Keratinocyte (primary cell): ENCODE data around the gene ADISSP. TPM values are rescaled to one million over a fixed set of nuclear protein-coding genes. Genes with fewer than 3 reads are reported as not detected.

Experiments
- DNase-seq: peaks from one replicate; pipeline ENCODE4 v3.0.0-alpha.2; 2011; ENCODE audit warnings: low read depth, missing footprints, low spot score
- FAIRE-seq: peaks from 2 replicates; lab custom pipeline; 2011; peaks lifted over from hg19 to GRCh38; lab: Jason Lieb, UNC
- H2AFZ ChIP-seq: 2 replicates; pipeline ENCODE4 v1.6.0; 2012; ENCODE audit warnings: low read length, control low read depth, inconsistent platforms; ENCODE audit not compliant: control insufficient read depth
- H3K27ac ChIP-seq: 2 replicates; pipeline ENCODE4 v1.5.1; 2011; ENCODE audit warnings: low read length; ENCODE audit not compliant: control insufficient read depth, insufficient read depth
- H3K27me3 ChIP-seq: 3 replicates; pipeline ENCODE4 v1.6.0; 2011; ENCODE audit warnings: low read length; ENCODE audit not compliant: control insufficient read depth, insufficient read depth; ENCODE audit errors: extremely low read depth
- H3K36me3 ChIP-seq, 2 experiments: 2 replicates in 1 of 2; 3 replicates in 1 of 2; pipeline ENCODE4 v1.5.1; 2011; ENCODE audit warnings: low read length in 2 of 2, mild to moderate bottlenecking in 1 of 2; ENCODE audit not compliant: control insufficient read depth in 2 of 2, insufficient read depth in 2 of 2; ENCODE audit errors: extremely low read depth in 1 of 2
- H3K4me1 ChIP-seq: 3 replicates; pipeline ENCODE4 v1.5.1; 2011; ENCODE audit warnings: low read length; ENCODE audit not compliant: control insufficient read depth, insufficient read depth; ENCODE audit errors: extremely low read depth
- H3K4me2 ChIP-seq: 3 replicates; pipeline ENCODE4 v1.6.0; 2011; ENCODE audit warnings: low read depth, low read length; ENCODE audit not compliant: control insufficient read depth, insufficient read depth; ENCODE audit errors: extremely low read depth
- H3K4me3 ChIP-seq, 3 experiments: fragments of 200-600 bp in 1 of 3; sonication (generic) in 1 of 3; 2 replicates in 2 of 3; 3 replicates in 1 of 3; pipeline ENCODE4 v1.5.1; 2011 to 2016; ENCODE audit warnings: low read length in 3 of 3, mild to moderate bottlenecking in 3 of 3, control low read depth in 2 of 3, inconsistent platforms in 1 of 3, low read depth in 1 of 3, mixed read lengths in 1 of 3, mixed run types in 1 of 3, moderate library complexity in 1 of 3; ENCODE audit not compliant: control insufficient read depth in 2 of 3, insufficient read depth in 2 of 3; ENCODE audit errors: extremely low read depth in 1 of 3
- H3K79me2 ChIP-seq: 2 replicates; pipeline ENCODE4 v1.6.0; 2012; ENCODE audit warnings: low read length; ENCODE audit not compliant: control insufficient read depth, insufficient read depth
- H3K9ac ChIP-seq: 3 replicates; pipeline ENCODE4 v1.6.0; 2011; ENCODE audit warnings: low read length; ENCODE audit not compliant: control insufficient read depth, insufficient read depth; ENCODE audit errors: extremely low read depth
- H3K9me1 ChIP-seq: 3 replicates; pipeline ENCODE4 v1.6.0; 2011; ENCODE audit warnings: low read length; ENCODE audit not compliant: control insufficient read depth, insufficient read depth; ENCODE audit errors: extremely low read depth
- H3K9me3 ChIP-seq: 2 replicates; pipeline ENCODE4 v1.5.1; 2012; ENCODE audit warnings: low read depth, low read length; ENCODE audit not compliant: control insufficient read depth
- H4K20me1 ChIP-seq: 3 replicates; pipeline ENCODE4 v1.6.0; 2011; ENCODE audit warnings: low read length; ENCODE audit not compliant: control insufficient read depth, insufficient read depth; ENCODE audit errors: extremely low read depth
- CTCF ChIP-seq, 3 experiments: IDR thresholded peaks in 1 of 3; conservative IDR thresholded peaks in 1 of 3; optimal IDR thresholded peaks in 1 of 3; 2 replicates in 2 of 3; 3 replicates in 1 of 3; pipeline versions ENCODE3 to v1.5.1; 2011; ENCODE audit warnings: low read length in 3 of 3, mild to moderate bottlenecking in 3 of 3, moderate library complexity in 2 of 3, control low read depth in 1 of 3, inconsistent platforms in 1 of 3; ENCODE audit not compliant: insufficient read depth in 2 of 3; ENCODE audit errors: extremely low read depth in 1 of 3
- EZH2 ChIP-seq: IDR thresholded peaks from one replicate; pipeline ENCODE4 v1.6.1; 2012; ENCODE audit warnings: inconsistent platforms, mild to moderate bottlenecking, low read length, moderate library complexity
- dilution Hi-C: fragments of 300-500 bp; cut with MboI; formaldehyde crosslinking; loops from one replicate; pipeline ENCODE4 v1.7.0; 2020; ENCODE audit warnings: low sequenced_read_pairs; ENCODE audit not compliant: extremely low pct_ligation_motif_present
- polyA plus RNA-seq, 5 experiments: library from polyadenylated mRNA; depleted of rRNA in 3 of 5; stranded (reverse) in 3 of 5; stranded (forward) in 1 of 5; unstranded in 1 of 5; fragments of >200 nt; gene quantifications; 1 replicate in 1 of 5; 2 replicates in 3 of 5; 3 replicates in 1 of 5; pipeline versions ENCODE4 v1.2.1 to v1.2.3, GENCODE V29; 2011 to 2012; ENCODE audit warnings: missing spikeins in 2 of 5, low read depth in 1 of 5, low replicate concordance in 1 of 5

ADISSP gene
- polyA plus RNA-seq, 1 donor (not counting 4 experiments of a cell fraction or from before 2014, with no cell fraction given) = 28.2 TPM

GRCh38 chr20:3753098-3753497 is 14.5 kb downstream of the ADISSP start:
- no peak overlapping the region for H3K27ac ChIP-seq
- DNase-seq (no peak), FAIRE-seq (peak; percentile 64)
- H4K20me1 ChIP-seq = peaks cover 7% of the 10 kb centered on the region
- H3K9me3 ChIP-seq = no peaks in the 10 kb centered on the region
- H3K4me3 ChIP-seq = no peak overlapping the region
- no peaks in the 10 kb centered on the region for H3K79me2 ChIP-seq
- H3K36me3 ChIP-seq = peaks cover 0 to 6% of the 10 kb centered on the region in 2 experiments
- TF ChIP-seq EZH2 (no peak), CTCF (optimal IDR thresholded peaks at IDR 0.05 in 1 of 3, IDR thresholded peaks at IDR 0.05 in 1 of 3, conservative IDR thresholded peaks at IDR 0.05 in 1 of 3; ENCODE audit: extremely low read depth in 1 of 3, insufficient read depth in 2 of 3, low read length in 3 of 3) (peak; percentile 89 to 92 (median 91))
- no peak overlapping the region for H3K9ac ChIP-seq
- no peak overlapping the region for H3K4me2 ChIP-seq
- no peak overlapping the region for H2AFZ ChIP-seq
- H3K9me1 ChIP-seq = no peaks in the 10 kb centered on the region
- H3K27me3 ChIP-seq = peaks cover 34% of the 10 kb centered on the region
- dilution Hi-C loops = no loop called here
- H3K4me1 ChIP-seq = peaks cover 16% of the 10 kb centered on the region

GRCh38 chr20:3752386-3752759 is 15.2 kb downstream of the ADISSP start:
- Histone ChIP-seq H3K4me1 (peaks cover 16% of the 10 kb centered on the region), H2AFZ (no peak overlapping the region), H3K9me1 (no peaks in the 10 kb centered on the region), H3K9me3 (no peaks in the 10 kb centered on the region), H3K9ac (no peak overlapping the region), H3K4me2 (peak overlapping the region; percentile 64), H3K27me3 (peaks cover 38% of the 10 kb centered on the region), H3K79me2 (no peaks in the 10 kb centered on the region), H3K36me3 (peaks cover 0 to 4% of the 10 kb centered on the region in 2 experiments), H3K4me3 (peak overlapping the region in 1 of 3 experiments; percentile 42), H3K27ac (no peak overlapping the region), H4K20me1 (peaks cover 7% of the 10 kb centered on the region)
- DNase-seq (no peak), FAIRE-seq (peak; percentile 51)
- TF ChIP-seq EZH2 (no peak), CTCF (optimal IDR thresholded peaks at IDR 0.05 in 1 of 3, IDR thresholded peaks at IDR 0.05 in 1 of 3, conservative IDR thresholded peaks at IDR 0.05 in 1 of 3; ENCODE audit: extremely low read depth in 1 of 3, insufficient read depth in 2 of 3, low read length in 3 of 3) (no peak)
- dilution Hi-C loops = no loop called here
